GM12878 (cell line): Measurements from ENCODE around the gene HOXD10. TPM values are rescaled to one million over a fixed set of nuclear protein-coding genes. Genes with fewer than 3 reads are reported as not detected.

Experiments used
- ATAC-seq: fragments of 200-7000 bp; cut with Tn5 transposase; 3 replicates; pipeline ENCODE4 v1.9.1; 2020; ENCODE audit warnings: mild to moderate bottlenecking, moderate library complexity
- BruUV-seq: library from RNA; stranded (reverse); fragments of 400-500 nt; replicated peaks from 2 replicates; lab custom pipeline; 2021; lab: Mats Ljungman, UMichigan
- CTCF ChIA-PET: fragments of 300-600 bp; sonication (Branson Sonifier 250); formaldehyde crosslinking; extraction: SDS; loops from one replicate; lab custom pipeline; 2021; ENCODE audit warnings: inconsistent platforms; lab: Yijun Ruan, JAX
- POLR2A ChIA-PET: fragments of 350-600 bp; formaldehyde crosslinking; extraction: SDS; loops from one replicate; lab custom pipeline; 2021; ENCODE audit warnings: inconsistent platforms; lab: Charles Lee
- RAD21 ChIA-PET: fragments of 300-600 bp; sonication (Branson Sonifier 250); formaldehyde crosslinking; loops from one replicate; lab custom pipeline; 2023; ENCODE audit warnings: antibody characterized with exemption; ENCODE audit not compliant: unreplicated experiment; lab: Charles Lee
- SMC1A ChIA-PET: fragments of 300-600 bp; sonication (Branson Sonifier 250); formaldehyde crosslinking; loops from one replicate; lab custom pipeline; 2023; ENCODE audit not compliant: unreplicated experiment, uncharacterized antibody; lab: Charles Lee
- DNase-seq: peaks from one replicate; pipeline ENCODE4 v3.0.0-alpha.2; 2011; ENCODE audit warnings: low read depth, low spot score
- FAIRE-seq: peaks from 3 replicates; lab custom pipeline; 2011; peaks lifted over from hg19 to GRCh38; lab: Jason Lieb, UNC
- H2AFZ ChIP-seq: 2 replicates; pipeline ENCODE4 v1.6.0; 2011; ENCODE audit warnings: low read depth, low read length, control low read depth; ENCODE audit not compliant: control insufficient read depth
- H3K27ac ChIP-seq: 2 replicates; pipeline ENCODE4 v1.5.1; 2011; ENCODE audit warnings: control low read depth; ENCODE audit not compliant: control insufficient read depth, insufficient read depth
- H3K27me3 ChIP-seq, 2 experiments: replicated peaks in 1 of 2; 2 replicates each; pipeline versions ENCODE4 v1.6.0 to v1.6.1; 2011; ENCODE audit warnings: low read length in 1 of 2; ENCODE audit not compliant: control insufficient read depth in 2 of 2, insufficient read depth in 2 of 2
- H3K36me3 ChIP-seq, 2 experiments: 2 replicates each; pipeline ENCODE4 v1.5.1; 2011; ENCODE audit warnings: low read length in 1 of 2; ENCODE audit not compliant: control insufficient read depth in 2 of 2, insufficient read depth in 2 of 2
- H3K4me1 ChIP-seq: 2 replicates; pipeline ENCODE4 v1.6.1; 2011; ENCODE audit warnings: mild to moderate bottlenecking, low read length, moderate library complexity, mixed read lengths; ENCODE audit not compliant: control insufficient read depth, insufficient read depth
- H3K4me2 ChIP-seq: 2 replicates; pipeline ENCODE4 v1.6.0; 2011; ENCODE audit warnings: control low read depth; ENCODE audit not compliant: control insufficient read depth, insufficient read depth
- H3K4me3 ChIP-seq: fragments of 200-600 bp; sonication (generic); 2 replicates; pipeline ENCODE4 v1.5.1; 2016
- H3K79me2 ChIP-seq: 2 replicates; pipeline ENCODE4 v1.6.0; 2011; ENCODE audit warnings: low read length; ENCODE audit not compliant: control insufficient read depth, insufficient read depth
- H3K9ac ChIP-seq: 2 replicates; pipeline ENCODE4 v1.8.0; 2011; ENCODE audit warnings: low read length, control low read depth, mixed read lengths; ENCODE audit not compliant: control insufficient read depth, insufficient read depth
- H3K9me3 ChIP-seq: replicated peaks from 3 replicates; pipeline ENCODE4 v1.5.1; 2011; ENCODE audit warnings: mild to moderate bottlenecking, low read length; ENCODE audit not compliant: control insufficient read depth, insufficient read depth
- H4K20me1 ChIP-seq: 2 replicates; pipeline ENCODE4 v1.6.0; 2011; ENCODE audit not compliant: control insufficient read depth, insufficient read depth
- CBFB ChIP-seq: IDR thresholded peaks from 2 replicates; pipeline ENCODE4 v1.6.1; 2016; ENCODE audit warnings: antibody characterized with exemption, low read depth
- CEBPB ChIP-seq, 2 experiments: fragments of 150-350 bp in 1 of 2; IDR thresholded peaks; 2 replicates each; pipeline ENCODE4 v1.6.1; 2012 to 2014; ENCODE audit warnings: low read depth in 2 of 2, low read length in 2 of 2, borderline replicate concordance in 1 of 2, inconsistent platforms in 1 of 2
- CREB1 ChIP-seq: IDR thresholded peaks from 2 replicates; pipeline ENCODE4 v1.6.1; 2012; ENCODE audit warnings: low read depth, mild to moderate bottlenecking, inconsistent platforms
- HDAC2 ChIP-seq: fragments of 200-600 bp; sonication (generic); IDR thresholded peaks from 2 replicates; pipeline ENCODE4 v1.6.1; 2017
- IKZF2 ChIP-seq, 2 experiments: fragments of 450-650 bp; IDR thresholded peaks; 2 replicates each; pipeline ENCODE4 v1.6.1; 2017; ENCODE audit warnings: mild to moderate bottlenecking in 2 of 2, moderate library complexity in 2 of 2
- KDM1A ChIP-seq: fragments of 200-600 bp; sonication (generic); IDR thresholded peaks from 2 replicates; pipeline ENCODE4 v1.6.1; 2016; ENCODE audit warnings: borderline replicate concordance
- NR2C1 ChIP-seq: fragments of 450-650 bp; IDR thresholded peaks from 2 replicates; pipeline ENCODE4 v1.6.1; 2017; ENCODE audit warnings: antibody characterized with exemption, mild to moderate bottlenecking, moderate library complexity
- NR2C2 ChIP-seq: IDR thresholded peaks from 2 replicates; pipeline ENCODE4 v1.6.1; 2011; ENCODE audit warnings: borderline replicate concordance, low read depth; ENCODE audit not compliant: control insufficient read depth, insufficient read length
- SIN3A ChIP-seq: IDR thresholded peaks from 2 replicates; pipeline ENCODE4 v1.6.1; 2012; ENCODE audit warnings: low read depth, low read length, improper control_type of control experiment
- STAT1 ChIP-seq: fragments of 450-650 bp; conservative IDR thresholded peaks from 2 replicates; pipeline ENCODE4 v1.6.1; 2014; ENCODE audit warnings: antibody characterized with exemption, mild to moderate bottlenecking
- YY1 ChIP-seq: IDR thresholded peaks from 2 replicates; pipeline ENCODE4 v1.6.1; 2011; ENCODE audit warnings: low read depth, mild to moderate bottlenecking, low read length
- ZBED1 ChIP-seq: IDR thresholded peaks from 2 replicates; pipeline ENCODE4 v1.6.1; 2016; ENCODE audit warnings: borderline replicate concordance
- WGBS: methylation state at CpG from one replicate; pipeline ENCODE4 v1.1.6; 2016; ENCODE audit warnings: low lambda C conversion rate; ENCODE audit not compliant: insufficient replicate concordance, insufficient coverage; ENCODE audit errors: missing lambda C conversion rate; 5-methylcytosine and 5-hydroxymethylcytosine counted together
- in situ Hi-C: fragments of 300-500 bp; cut with MboI; formaldehyde crosslinking; loops from 9 replicates; pipeline ENCODE4 v1.14.3; 2018; ENCODE audit warnings: mixed read lengths
- intact Hi-C: fragments of 100-400 bp; cut with micrococcal nuclease; formaldehyde crosslinking; loops from one replicate; pipeline ENCODE4 v1.14.2; 2022; ENCODE audit not compliant: unreplicated experiment
- polyA plus RNA-seq, 11 experiments: library from polyadenylated mRNA; depleted of rRNA in 4 of 11; unstranded in 6 of 11; stranded (reverse) in 5 of 11; fragments of >200 nt; fragmentation: Nextera tagmentation in 4 of 11; fragmentation: Illumina TruSeq in 1 of 11; extraction: Ambion mirVana in 4 of 11; extraction: Trizol in 1 of 11; gene quantifications; 1 replicate in 1 of 11; 2 replicates in 10 of 11; pipeline versions ENCODE4 v1.2.1 to v1.2.3, GENCODE V29; 2011 to 2016; ENCODE audit warnings: inconsistent platforms in 2 of 11, missing spikeins in 2 of 11, low read depth in 1 of 11
- total RNA-seq, 4 experiments: library from RNA; depleted of rRNA in 3 of 4; stranded (reverse); fragments of >200 nt in 3 of 4; fragmentation: Illumina TruSeq in 1 of 4; extraction: Trizol in 1 of 4; gene quantifications; 2 replicates each; pipeline versions ENCODE4 v1.2.1 to v1.2.3, GENCODE V29; 2013 to 2021
- TF ChIP-seq, protein P1 (sequence below): IDR thresholded peaks from 2 replicates; pipeline ENCODE4 v1.6.1; 2012; ENCODE audit warnings: mild to moderate bottlenecking, low read depth, low read length
- TF ChIP-seq, protein P2 (sequence below): IDR thresholded peaks from 2 replicates; pipeline ENCODE4 v1.6.1; 2011; ENCODE audit warnings: low read depth, low read length, improper control_type of control experiment, borderline replicate concordance
- TF ChIP-seq, protein P3 (sequence below): fragments of 450-650 bp; IDR thresholded peaks from 2 replicates; pipeline ENCODE4 v1.6.1; 2017; ENCODE audit warnings: mild to moderate bottlenecking, moderate library complexity
- TF ChIP-seq, protein P4 (sequence below): IDR thresholded peaks from 2 replicates; pipeline ENCODE4 v1.6.1; 2012; ENCODE audit warnings: low read depth, low read length, improper control_type of control experiment

The HOXD10 gene
- total and polyA plus RNA-seq, 10 of the 15 experiments (the other 5 are each of a cell fraction or from before 2014, with no cell fraction given) = not detected

DNA sequence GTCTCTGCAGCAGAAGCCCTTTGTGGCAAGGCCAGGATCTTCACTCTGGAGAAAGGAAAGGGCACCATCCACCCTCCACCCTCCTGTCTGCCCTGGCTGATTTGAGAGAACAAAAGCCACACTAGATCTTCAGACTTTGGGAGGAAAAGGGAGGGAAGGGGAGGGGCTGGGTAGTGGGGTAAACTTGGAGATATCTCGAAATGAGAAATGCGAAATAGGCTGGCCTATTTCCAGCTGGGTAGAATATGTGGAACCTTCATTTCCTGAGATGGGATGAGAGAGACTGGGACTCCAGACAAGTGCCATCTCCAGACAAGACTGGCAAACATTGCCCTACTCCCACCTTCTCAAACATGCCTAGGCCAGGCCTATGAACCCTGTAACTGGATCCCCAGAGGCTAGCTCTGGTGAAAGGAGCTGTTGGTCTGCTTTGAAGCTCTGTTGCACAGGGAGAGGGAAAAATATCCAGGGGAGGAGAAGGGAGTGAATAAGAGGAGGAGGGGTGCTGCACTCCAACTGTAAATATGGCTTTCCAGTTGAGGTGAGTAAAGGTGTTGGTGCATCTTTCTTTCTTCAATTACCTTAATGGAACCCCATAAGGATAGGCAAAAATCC, 15.3 kb upstream of the HOXD10 start:
- H3K27me3 ChIP-seq = peaks cover 18 to 50% of the 10 kb centered on the region in 2 experiments
- no peak overlapping the region for H3K9ac ChIP-seq
- intact Hi-C loops = no loop called here
- no peaks in the 10 kb centered on the region; the same call in 2 of the 3 replicates for H3K9me3 ChIP-seq
- H2AFZ ChIP-seq = no peak overlapping the region
- no peaks in the 10 kb centered on the region for H3K79me2 ChIP-seq
- H3K4me2 ChIP-seq = no peak overlapping the region
- peaks cover 3% of the 10 kb centered on the region; the same call in 1 of the 2 replicates for H3K4me1 ChIP-seq
- FAIRE-seq (no peak), ATAC-seq (no peak), DNase-seq (no peak)
- H3K4me3 ChIP-seq = no peak overlapping the region
- 0% methylated on average over 2 of the region's 2 CpGs for WGBS
- SMC1A ChIA-PET = no interaction called here
- H3K36me3 ChIP-seq = no peaks in the 10 kb centered on the region
- POLR2A ChIA-PET = no interaction called here
- in situ Hi-C loops = no loop called here
- no peaks in the 10 kb centered on the region for H4K20me1 ChIP-seq
- CTCF ChIA-PET = interaction anchor here (0.5 to 2.6 kb wide), 5 partner anchors 9 to 1835 kb away, joined by 3 to 11 read pairs (median 3); no protein-coding TSS in a partner anchor
- RAD21 ChIA-PET = no interaction called here
- no peak overlapping the region for H3K27ac ChIP-seq
- BruUV-seq = no TSS peak
- TF ChIP-seq NR2C1 (no peak), YY1 (no peak), KDM1A (no peak), NR2C2 (no peak), STAT1 (no peak), IKZF2 (IDR thresholded peaks at IDR 0.05) (no peak), HDAC2 (no peak), CBFB (no peak), CEBPB (IDR thresholded peaks at IDR 0.05; ENCODE audit: borderline replicate concordance in 1 of 2, low read depth in 2 of 2, low read length in 2 of 2) (no peak), CREB1 (no peak), ZBED1 (no peak), SIN3A (no peak)
- TF ChIP-seq, protein P1, sequence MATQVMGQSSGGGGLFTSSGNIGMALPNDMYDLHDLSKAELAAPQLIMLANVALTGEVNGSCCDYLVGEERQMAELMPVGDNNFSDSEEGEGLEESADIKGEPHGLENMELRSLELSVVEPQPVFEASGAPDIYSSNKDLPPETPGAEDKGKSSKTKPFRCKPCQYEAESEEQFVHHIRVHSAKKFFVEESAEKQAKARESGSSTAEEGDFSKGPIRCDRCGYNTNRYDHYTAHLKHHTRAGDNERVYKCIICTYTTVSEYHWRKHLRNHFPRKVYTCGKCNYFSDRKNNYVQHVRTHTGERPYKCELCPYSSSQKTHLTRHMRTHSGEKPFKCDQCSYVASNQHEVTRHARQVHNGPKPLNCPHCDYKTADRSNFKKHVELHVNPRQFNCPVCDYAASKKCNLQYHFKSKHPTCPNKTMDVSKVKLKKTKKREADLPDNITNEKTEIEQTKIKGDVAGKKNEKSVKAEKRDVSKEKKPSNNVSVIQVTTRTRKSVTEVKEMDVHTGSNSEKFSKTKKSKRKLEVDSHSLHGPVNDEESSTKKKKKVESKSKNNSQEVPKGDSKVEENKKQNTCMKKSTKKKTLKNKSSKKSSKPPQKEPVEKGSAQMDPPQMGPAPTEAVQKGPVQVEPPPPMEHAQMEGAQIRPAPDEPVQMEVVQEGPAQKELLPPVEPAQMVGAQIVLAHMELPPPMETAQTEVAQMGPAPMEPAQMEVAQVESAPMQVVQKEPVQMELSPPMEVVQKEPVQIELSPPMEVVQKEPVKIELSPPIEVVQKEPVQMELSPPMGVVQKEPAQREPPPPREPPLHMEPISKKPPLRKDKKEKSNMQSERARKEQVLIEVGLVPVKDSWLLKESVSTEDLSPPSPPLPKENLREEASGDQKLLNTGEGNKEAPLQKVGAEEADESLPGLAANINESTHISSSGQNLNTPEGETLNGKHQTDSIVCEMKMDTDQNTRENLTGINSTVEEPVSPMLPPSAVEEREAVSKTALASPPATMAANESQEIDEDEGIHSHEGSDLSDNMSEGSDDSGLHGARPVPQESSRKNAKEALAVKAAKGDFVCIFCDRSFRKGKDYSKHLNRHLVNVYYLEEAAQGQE = no peak
- TF ChIP-seq, protein P2, sequence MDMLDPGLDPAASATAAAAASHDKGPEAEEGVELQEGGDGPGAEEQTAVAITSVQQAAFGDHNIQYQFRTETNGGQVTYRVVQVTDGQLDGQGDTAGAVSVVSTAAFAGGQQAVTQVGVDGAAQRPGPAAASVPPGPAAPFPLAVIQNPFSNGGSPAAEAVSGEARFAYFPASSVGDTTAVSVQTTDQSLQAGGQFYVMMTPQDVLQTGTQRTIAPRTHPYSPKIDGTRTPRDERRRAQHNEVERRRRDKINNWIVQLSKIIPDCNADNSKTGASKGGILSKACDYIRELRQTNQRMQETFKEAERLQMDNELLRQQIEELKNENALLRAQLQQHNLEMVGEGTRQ = no peak
- TF ChIP-seq, protein P3, sequence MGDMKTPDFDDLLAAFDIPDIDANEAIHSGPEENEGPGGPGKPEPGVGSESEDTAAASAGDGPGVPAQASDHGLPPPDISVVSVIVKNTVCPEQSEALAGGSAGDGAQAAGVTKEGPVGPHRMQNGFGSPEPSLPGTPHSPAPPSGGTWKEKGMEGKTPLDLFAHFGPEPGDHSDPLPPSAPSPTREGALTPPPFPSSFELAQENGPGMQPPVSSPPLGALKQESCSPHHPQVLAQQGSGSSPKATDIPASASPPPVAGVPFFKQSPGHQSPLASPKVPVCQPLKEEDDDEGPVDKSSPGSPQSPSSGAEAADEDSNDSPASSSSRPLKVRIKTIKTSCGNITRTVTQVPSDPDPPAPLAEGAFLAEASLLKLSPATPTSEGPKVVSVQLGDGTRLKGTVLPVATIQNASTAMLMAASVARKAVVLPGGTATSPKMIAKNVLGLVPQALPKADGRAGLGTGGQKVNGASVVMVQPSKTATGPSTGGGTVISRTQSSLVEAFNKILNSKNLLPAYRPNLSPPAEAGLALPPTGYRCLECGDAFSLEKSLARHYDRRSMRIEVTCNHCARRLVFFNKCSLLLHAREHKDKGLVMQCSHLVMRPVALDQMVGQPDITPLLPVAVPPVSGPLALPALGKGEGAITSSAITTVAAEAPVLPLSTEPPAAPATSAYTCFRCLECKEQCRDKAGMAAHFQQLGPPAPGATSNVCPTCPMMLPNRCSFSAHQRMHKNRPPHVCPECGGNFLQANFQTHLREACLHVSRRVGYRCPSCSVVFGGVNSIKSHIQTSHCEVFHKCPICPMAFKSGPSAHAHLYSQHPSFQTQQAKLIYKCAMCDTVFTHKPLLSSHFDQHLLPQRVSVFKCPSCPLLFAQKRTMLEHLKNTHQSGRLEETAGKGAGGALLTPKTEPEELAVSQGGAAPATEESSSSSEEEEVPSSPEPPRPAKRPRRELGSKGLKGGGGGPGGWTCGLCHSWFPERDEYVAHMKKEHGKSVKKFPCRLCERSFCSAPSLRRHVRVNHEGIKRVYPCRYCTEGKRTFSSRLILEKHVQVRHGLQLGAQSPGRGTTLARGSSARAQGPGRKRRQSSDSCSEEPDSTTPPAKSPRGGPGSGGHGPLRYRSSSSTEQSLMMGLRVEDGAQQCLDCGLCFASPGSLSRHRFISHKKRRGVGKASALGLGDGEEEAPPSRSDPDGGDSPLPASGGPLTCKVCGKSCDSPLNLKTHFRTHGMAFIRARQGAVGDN = no peak
- TF ChIP-seq, protein P4, sequence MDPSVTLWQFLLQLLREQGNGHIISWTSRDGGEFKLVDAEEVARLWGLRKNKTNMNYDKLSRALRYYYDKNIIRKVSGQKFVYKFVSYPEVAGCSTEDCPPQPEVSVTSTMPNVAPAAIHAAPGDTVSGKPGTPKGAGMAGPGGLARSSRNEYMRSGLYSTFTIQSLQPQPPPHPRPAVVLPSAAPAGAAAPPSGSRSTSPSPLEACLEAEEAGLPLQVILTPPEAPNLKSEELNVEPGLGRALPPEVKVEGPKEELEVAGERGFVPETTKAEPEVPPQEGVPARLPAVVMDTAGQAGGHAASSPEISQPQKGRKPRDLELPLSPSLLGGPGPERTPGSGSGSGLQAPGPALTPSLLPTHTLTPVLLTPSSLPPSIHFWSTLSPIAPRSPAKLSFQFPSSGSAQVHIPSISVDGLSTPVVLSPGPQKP = no peak
